GM12878 (cell line): ENCODE measurements around the gene CD276.

Experiments used
- BCL11A ChIP-seq: IDR thresholded peaks from 2 replicates; pipeline ENCODE4 v1.6.1; 2011; ENCODE audit warnings: low read depth, low read length
- CBFB ChIP-seq: IDR thresholded peaks from 2 replicates; pipeline ENCODE4 v1.6.1; 2016; ENCODE audit warnings: antibody characterized with exemption, low read depth
- CHD1 ChIP-seq: IDR thresholded peaks from 2 replicates; pipeline ENCODE4 v1.6.1; 2012; ENCODE audit warnings: low read depth, low read length, improper control_type of control experiment
- CTCF ChIP-seq, 3 experiments: IDR thresholded peaks in 2 of 3; conservative IDR thresholded peaks in 1 of 3; 2 replicates each; pipeline ENCODE4 v1.5.1; 2011; ENCODE audit warnings: low read depth in 3 of 3, low read length in 3 of 3, mild to moderate bottlenecking in 3 of 3, control low read depth in 2 of 3, moderate library complexity in 2 of 3, inconsistent platforms in 1 of 3, mixed read lengths in 1 of 3; ENCODE audit not compliant: control insufficient read depth in 2 of 3, insufficient read depth in 1 of 3; ENCODE audit errors: extremely low read depth in 1 of 3
- JUND ChIP-seq: IDR thresholded peaks from 2 replicates; pipeline ENCODE4 v1.6.1; 2012; ENCODE audit warnings: low read depth, mild to moderate bottlenecking, low read length, improper control_type of control experiment, moderate library complexity
- NFYA ChIP-seq: IDR thresholded peaks from 2 replicates; pipeline ENCODE4 v1.6.1; 2011; ENCODE audit warnings: low read depth, mild to moderate bottlenecking, low read length, improper control_type of control experiment, borderline replicate concordance
- POLR2A ChIP-seq: IDR thresholded peaks from 2 replicates; pipeline ENCODE4 v1.6.1; 2011; ENCODE audit warnings: low read depth, mild to moderate bottlenecking, low read length
- POLR2AphosphoS5 ChIP-seq: IDR thresholded peaks from 2 replicates; pipeline ENCODE4 v1.6.1; 2011; ENCODE audit warnings: mild to moderate bottlenecking, low read length, inconsistent platforms
- RBBP5 ChIP-seq: fragments of 200-600 bp; sonication (generic); conservative IDR thresholded peaks from 2 replicates; pipeline ENCODE4 v1.6.1; 2016
- SIN3A ChIP-seq: IDR thresholded peaks from 2 replicates; pipeline ENCODE4 v1.6.1; 2012; ENCODE audit warnings: low read depth, low read length, improper control_type of control experiment
- SMC3 ChIP-seq: IDR thresholded peaks from 2 replicates; pipeline ENCODE4 v1.6.1; 2011; ENCODE audit warnings: low read length, improper control_type of control experiment, borderline replicate concordance
- TAF1 ChIP-seq: IDR thresholded peaks from 2 replicates; pipeline ENCODE4 v1.6.1; 2011; ENCODE audit warnings: mild to moderate bottlenecking, low read depth, low read length, borderline replicate concordance
- ZZZ3 ChIP-seq: IDR thresholded peaks from 2 replicates; pipeline ENCODE4 v1.6.1; 2011; ENCODE audit warnings: low read depth; ENCODE audit not compliant: control insufficient read depth, insufficient read length

DNA sequence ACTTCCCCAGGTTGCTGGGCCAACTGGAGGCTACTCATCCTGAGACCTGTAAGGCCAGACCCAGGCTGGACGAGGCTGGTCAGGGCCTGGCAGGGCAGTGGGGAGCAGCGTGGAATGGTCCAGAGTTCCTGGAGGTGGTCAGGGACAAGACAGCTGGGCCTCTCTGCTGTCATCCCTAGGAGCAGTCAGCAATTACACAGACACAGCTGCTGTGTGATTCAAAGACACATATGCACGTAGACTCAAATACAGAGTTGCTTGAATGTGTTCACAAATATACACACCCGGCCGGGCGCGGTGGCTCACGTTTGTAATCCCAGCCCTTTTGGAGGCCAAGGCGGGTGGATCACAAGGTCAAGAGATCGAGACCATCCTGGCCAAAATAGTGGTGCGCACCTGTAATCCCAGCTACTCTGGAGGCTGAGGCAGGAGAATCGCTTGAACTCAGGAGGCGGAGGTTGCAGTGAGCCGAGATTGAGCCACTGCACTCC is 1.5 kb upstream of the CD276 start:
- TF ChIP-seq RBBP5 (no peak), TAF1 (no peak), CTCF (IDR thresholded peaks at IDR 0.05 in 2 of 3, conservative IDR thresholded peaks at IDR 0.05 in 1 of 3; ENCODE audit: control insufficient read depth in 2 of 3, extremely low read depth in 1 of 3, insufficient read depth in 1 of 3, low read depth in 3 of 3, low read length in 3 of 3) (no peak), CHD1 (no peak), SMC3 (no peak), JUND (no peak), SIN3A (no peak), BCL11A (no peak), CBFB (no peak), POLR2AphosphoS5 (no peak), POLR2A (no peak), ZZZ3 (no peak), NFYA (no peak)
